ENCODE results near the gene SLC15A5. TPM values are rescaled to one million over a fixed set of nuclear protein-coding genes. Genes with fewer than 3 reads are reported as not detected.
A peak's percentile ranks its signal among the peaks of the same experiment; 100 is the strongest.

SLC15A5 gene
- total RNA-seq, 4 donors from 2014 or later: not detected

- Histone ChIP-seq H3K4me1 (no peaks in the 10 kb centered on the region), H3K4me3 (no peak overlapping the region), H3K27me3 (no peaks in the 10 kb centered on the region), H3K36me3 (no peaks in the 10 kb centered on the region), H3K9me3 (no peaks in the 10 kb centered on the region), H3K27ac (no peak overlapping the region)
- in situ Hi-C loops (cut with MboI; ENCODE audit: low sequenced_read_pairs in 4 of 4): no loop called here
- intact Hi-C loops (cut with DNase I; ENCODE audit: low total_unique reads): no loop called here
- no peak for TF ChIP-seq CTCF (IDR thresholded peaks at IDR 0.05 in 4 of 5, conservative IDR thresholded peaks at IDR 0.05 in 1 of 5)
- TF ChIP-seq POLR2A (IDR thresholded peaks at IDR 0.05): no peak
- DNase-seq (no peak), ATAC-seq (no peak)
Observed at GRCh38 chr12:16323010-16323409, 45.5 kb upstream of the SLC15A5 start.

- TF ChIP-seq CTCF (IDR thresholded peaks at IDR 0.05 in 4 of 5, conservative IDR thresholded peaks at IDR 0.05 in 1 of 5): no peak
- TF ChIP-seq POLR2A (IDR thresholded peaks at IDR 0.05): no peak
- intact Hi-C loops (cut with DNase I; ENCODE audit: low total_unique reads): no loop called here
- no peak overlapping the region for H3K4me3 ChIP-seq
- H3K27me3 ChIP-seq: no peaks in the 10 kb centered on the region
- in situ Hi-C loops (cut with MboI; ENCODE audit: low sequenced_read_pairs in 4 of 4): no loop called here
- H3K9me3 ChIP-seq: no peaks in the 10 kb centered on the region
- H3K4me1 ChIP-seq: no peaks in the 10 kb centered on the region
- DNase-seq: no peak
- H3K36me3 ChIP-seq: no peaks in the 10 kb centered on the region
- no peak for ATAC-seq
- H3K27ac ChIP-seq: no peak overlapping the region
Observed at GRCh38 chr12:16310934-16311333, 33.4 kb upstream of the SLC15A5 start.

- no peaks in the 10 kb centered on the region for H3K27me3 ChIP-seq
- in situ Hi-C loops (cut with MboI; ENCODE audit: low sequenced_read_pairs in 4 of 4): no loop called here
- H3K27ac ChIP-seq: no peak overlapping the region
- TF ChIP-seq CTCF (IDR thresholded peaks at IDR 0.05 in 4 of 5, conservative IDR thresholded peaks at IDR 0.05 in 1 of 5) (no peak), POLR2A (IDR thresholded peaks at IDR 0.05) (no peak)
- DNase-seq (no peak), ATAC-seq (no peak)
- no peaks in the 10 kb centered on the region for H3K4me1 ChIP-seq
- H3K36me3 ChIP-seq: no peaks in the 10 kb centered on the region
- H3K4me3 ChIP-seq: no peak overlapping the region
- intact Hi-C loops (cut with DNase I; ENCODE audit: low total_unique reads): no loop called here
- H3K9me3 ChIP-seq: no peaks in the 10 kb centered on the region
Observed at GRCh38 chr12:16307856-16308475, 30.5 kb upstream of the SLC15A5 start.

GRCh38 chr12:16303939-16304338, 26.5 kb upstream of the SLC15A5 start:
- no peaks in the 10 kb centered on the region for H3K27me3 ChIP-seq
- H3K27ac ChIP-seq: no peak overlapping the region
- H3K36me3 ChIP-seq: no peaks in the 10 kb centered on the region
- ATAC-seq (no peak), DNase-seq (no peak)
- no peak for TF ChIP-seq CTCF (IDR thresholded peaks at IDR 0.05 in 4 of 5, conservative IDR thresholded peaks at IDR 0.05 in 1 of 5)
- H3K9me3 ChIP-seq: no peaks in the 10 kb centered on the region
- no peak overlapping the region for H3K4me3 ChIP-seq
- no peaks in the 10 kb centered on the region for H3K4me1 ChIP-seq
- intact Hi-C loops (cut with DNase I; ENCODE audit: low total_unique reads): no loop called here
- in situ Hi-C loops (cut with MboI; ENCODE audit: low sequenced_read_pairs in 4 of 4): no loop called here

GRCh38 chr12:16300736-16301135, 23.3 kb upstream of the SLC15A5 start:
- DNase-seq (peak in 1 of 2 donors; percentile 45), ATAC-seq (peak; percentile 75 to 86)
- H3K36me3 ChIP-seq: no peaks in the 10 kb centered on the region
- in situ Hi-C loops (cut with MboI; ENCODE audit: low sequenced_read_pairs in 4 of 4) (no loop called here), intact Hi-C loops (cut with DNase I; ENCODE audit: low total_unique reads) (no loop called here)
- TF ChIP-seq POLR2A (IDR thresholded peaks at IDR 0.05) (no peak), CTCF (IDR thresholded peaks at IDR 0.05 in 4 of 5, conservative IDR thresholded peaks at IDR 0.05 in 1 of 5) (no peak)
- H3K27ac ChIP-seq: peak overlapping the region in 2 of 4 donors; percentile 27 to 53
- no peaks in the 10 kb centered on the region for H3K27me3 ChIP-seq
- no peaks in the 10 kb centered on the region for H3K9me3 ChIP-seq
- no peaks in the 10 kb centered on the region for H3K4me1 ChIP-seq
- H3K4me3 ChIP-seq: no peak overlapping the region

All from gastrocnemius medialis (tissue), 4 donors.